GM21619 (cell line): ENCODE measurements around the gene PGA3.
"Not testable (repeated sequence)": the region's sequence is repeated elsewhere in the genome, so short reads cannot be mapped to it uniquely, and the experiment has no call there.

Source experiments
- ATAC-seq: cut with Tn5 transposase; IDR thresholded peaks from one replicate; pipeline ENCODE4 v1.9.1; 2021; ENCODE audit not compliant: unreplicated experiment

The PGA3 gene

GRCh38 chr11:61204502-61205059 is 1.3 kb downstream of the PGA3 start:
- not testable (repeated sequence) for ATAC-seq

- not testable (repeated sequence) for ATAC-seq
These were observed 4.5 kb downstream of the PGA3 start for GRCh38 chr11:61207636-61208310.

- not testable (repeated sequence) for ATAC-seq
These were observed 7.3 kb downstream of the PGA3 start for GRCh38 chr11:61210629-61211028.

GRCh38 chr11:61211327-61211952 is 8.1 kb downstream of the PGA3 start:
- not testable (repeated sequence) for ATAC-seq

- not testable (repeated sequence) for ATAC-seq
These were observed 8.9 kb downstream of the PGA3 start for GRCh38 chr11:61212202-61212601.

GRCh38 chr11:61213711-61214324 is 10.5 kb downstream of the PGA3 start:
- ATAC-seq = not testable (repeated sequence)

GRCh38 chr11:61218306-61218705 is 15.0 kb downstream of the PGA3 start:
- ATAC-seq = not testable (repeated sequence)

- ATAC-seq = not testable (repeated sequence)
These were observed 15.7 kb downstream of the PGA3 start for GRCh38 chr11:61219016-61219415.

- ATAC-seq = not testable (repeated sequence)
These were observed 18.7 kb downstream of the PGA3 start, which contains the start of gene PGA4 for GRCh38 chr11:61222047-61222446. Gene PGA4, plus strand, starts transcription at chr11:61222347. Its CDS starts 54 bp downstream, at chr11:61222401.

GRCh38 chr11:61222692-61223091 is 19.4 kb downstream of the PGA3 start:
- not testable (repeated sequence) for ATAC-seq

- not testable (repeated sequence) for ATAC-seq
These were observed 23.3 kb downstream of the PGA3 start for GRCh38 chr11:61226457-61227137.

- ATAC-seq = not testable (repeated sequence)
These were observed 26.1 kb downstream of the PGA3 start for GRCh38 chr11:61229458-61229857.

- not testable (repeated sequence) for ATAC-seq
These were observed 27.7 kb downstream of the PGA3 start for GRCh38 chr11:61231033-61231432.

- ATAC-seq = not testable (repeated sequence)
These were observed 28.3 kb downstream of the PGA3 start for GRCh38 chr11:61231585-61231984.

GRCh38 chr11:61232548-61233145 is 29.3 kb downstream of the PGA3 start:
- ATAC-seq = not testable (repeated sequence)

GRCh38 chr11:61237130-61237529 is 33.8 kb downstream of the PGA3 start:
- not testable (repeated sequence) for ATAC-seq

GRCh38 chr11:61240288-61240687 is 37.0 kb downstream of the PGA3 start:
- ATAC-seq = not testable (repeated sequence)

- not testable (repeated sequence) for ATAC-seq
These were observed 37.6 kb downstream of the PGA3 start, which contains the start of gene PGA5 for GRCh38 chr11:61240875-61241274. Gene PGA5, plus strand, starts transcription at chr11:61241175. Its CDS starts 52 bp downstream, at chr11:61241227.

GRCh38 chr11:61241526-61241925 is 38.2 kb downstream of the PGA3 start:
- ATAC-seq = not testable (repeated sequence)

- not testable (repeated sequence) for ATAC-seq
These were observed 42.1 kb downstream of the PGA3 start for GRCh38 chr11:61245284-61245964.
